GM21528 (cell line): ENCODE results near the gene ZNF771.
"Not testable (repeated sequence)": the region's sequence is repeated elsewhere in the genome, so short reads cannot be mapped to it uniquely, and the experiment has no call there.

Source experiments
- ATAC-seq: cut with Tn5 transposase; IDR thresholded peaks from one replicate; pipeline ENCODE4 v1.9.1; 2021; ENCODE audit warnings: mild to moderate bottlenecking, moderate library complexity; ENCODE audit not compliant: unreplicated experiment, low FRiP score

ZNF771 gene

GRCh38 chr16:30429418-30429677 is 21.9 kb downstream of the ZNF771 start:
- ATAC-seq, result peak; percentile 16

- ATAC-seq, result peak; percentile 92
Measured at GRCh38 chr16:30429678-30430427, 22.4 kb downstream of the ZNF771 start, which contains the start of gene DCTPP1. Gene DCTPP1 (minus strand): TSS chr16:30430030. CDS start chr16:30429980, 50 bp downstream.

- ATAC-seq, result peak; percentile 9
Measured at GRCh38 chr16:30430428-30430970, 23.1 kb downstream of the ZNF771 start.

GRCh38 chr16:30434852-30435251 is 27.4 kb downstream of the ZNF771 start:
- no peak for ATAC-seq

- ATAC-seq, result no peak
Measured at GRCh38 chr16:30437511-30438046, 30.2 kb downstream of the ZNF771 start.

- ATAC-seq, result no peak
Measured at GRCh38 chr16:30438835-30439234, 31.4 kb downstream of the ZNF771 start.

- no peak for ATAC-seq
Measured at GRCh38 chr16:30439720-30440348, 32.4 kb downstream of the ZNF771 start.

- ATAC-seq, result no peak
Measured at GRCh38 chr16:30443631-30444030, 36.2 kb downstream of the ZNF771 start.

- ATAC-seq, result no peak
Measured at GRCh38 chr16:30444231-30445148, 37.1 kb downstream of the ZNF771 start.

- ATAC-seq, result peak; percentile 16
Measured at GRCh38 chr16:30445149-30445407, 37.7 kb downstream of the ZNF771 start.

GRCh38 chr16:30445408-30446202 is 38.2 kb downstream of the ZNF771 start, which contains the start of gene SEPHS2:
Gene SEPHS2 (minus strand): TSS chr16:30445874. CDS start chr16:30445727, 147 bp downstream.
- peak; percentile 78 for ATAC-seq

GRCh38 chr16:30446203-30446595 is 38.8 kb downstream of the ZNF771 start:
- ATAC-seq, result no peak

GRCh38 chr16:30447512-30448226 is 40.3 kb downstream of the ZNF771 start:
- no peak for ATAC-seq

- no peak for ATAC-seq
Measured at GRCh38 chr16:30449116-30449435, 41.7 kb downstream of the ZNF771 start.

GRCh38 chr16:30452709-30453580 is 45.5 kb downstream of the ZNF771 start:
- ATAC-seq, result not testable (repeated sequence)

- ATAC-seq, result no peak
Measured at GRCh38 chr16:30456302-30456701, 48.9 kb downstream of the ZNF771 start.

GRCh38 chr16:30457256-30457655 is 49.9 kb downstream of the ZNF771 start:
- no peak for ATAC-seq

GRCh38 chr16:30457743-30458560 is 50.5 kb downstream of the ZNF771 start:
- ATAC-seq, result no peak
